Measurements from ENCODE around the gene C17orf107.

GRCh38 chr17:4938069-4938491 lies 38.7 kb downstream of the C17orf107 start:
- TF ChIP-seq CTCF (conservative IDR thresholded peaks at IDR 0.05 in 1 of 2, IDR thresholded peaks at IDR 0.05 in 1 of 2; ENCODE audit: extremely low read depth in 1 of 2, insufficient read depth in 1 of 2, low read depth in 1 of 2, low read length in 2 of 2), result no peak
- no peak for TF ChIP-seq EZH2 (IDR thresholded peaks at IDR 0.05; ENCODE audit: borderline replicate concordance, low read length)
